ENCODE measurements around the gene LRRC66.

Gene LRRC66

GRCh38 chr4:52006887-52007286, 13.3 kb downstream of the LRRC66 start:
- no peak for DNase-seq

GRCh38 chr4:52005604-52006273, 14.4 kb downstream of the LRRC66 start:
- no peak for DNase-seq

- DNase-seq = no peak
Observed at GRCh38 chr4:52004414-52004813, 15.7 kb downstream of the LRRC66 start.

GRCh38 chr4:52001616-52002015, 18.5 kb downstream of the LRRC66 start:
- no peak for DNase-seq

GRCh38 chr4:51999250-51999649, 20.9 kb downstream of the LRRC66 start:
- DNase-seq = no peak

GRCh38 chr4:51998837-51999236, 21.3 kb downstream of the LRRC66 start:
- no peak for DNase-seq

GRCh38 chr4:51997647-51998046, 22.5 kb downstream of the LRRC66 start:
- no peak for DNase-seq

GRCh38 chr4:51995647-51996220, 24.4 kb downstream of the LRRC66 start:
- DNase-seq = no peak

- no peak for DNase-seq
Observed at GRCh38 chr4:51965862-51966261, 54.3 kb downstream of the LRRC66 start.

GRCh38 chr4:51963841-51964517, 56.2 kb downstream of the LRRC66 start:
- DNase-seq = no peak

GRCh38 chr4:51960486-51960885, 59.7 kb downstream of the LRRC66 start:
- DNase-seq = no peak

- no peak for DNase-seq
Observed at GRCh38 chr4:51958199-51958968, 61.8 kb downstream of the LRRC66 start.
